DMS79 (cell line): ENCODE results near the gene ZNF155.
"Not testable (repeated sequence)": the region's sequence is repeated elsewhere in the genome, so short reads cannot be mapped to it uniquely, and the experiment has no call there.

Experiments
- DNase-seq: peaks from one replicate; lab custom pipeline; 2025; lab: John Stamatoyannopoulos, UW

ZNF155 gene

DNA sequence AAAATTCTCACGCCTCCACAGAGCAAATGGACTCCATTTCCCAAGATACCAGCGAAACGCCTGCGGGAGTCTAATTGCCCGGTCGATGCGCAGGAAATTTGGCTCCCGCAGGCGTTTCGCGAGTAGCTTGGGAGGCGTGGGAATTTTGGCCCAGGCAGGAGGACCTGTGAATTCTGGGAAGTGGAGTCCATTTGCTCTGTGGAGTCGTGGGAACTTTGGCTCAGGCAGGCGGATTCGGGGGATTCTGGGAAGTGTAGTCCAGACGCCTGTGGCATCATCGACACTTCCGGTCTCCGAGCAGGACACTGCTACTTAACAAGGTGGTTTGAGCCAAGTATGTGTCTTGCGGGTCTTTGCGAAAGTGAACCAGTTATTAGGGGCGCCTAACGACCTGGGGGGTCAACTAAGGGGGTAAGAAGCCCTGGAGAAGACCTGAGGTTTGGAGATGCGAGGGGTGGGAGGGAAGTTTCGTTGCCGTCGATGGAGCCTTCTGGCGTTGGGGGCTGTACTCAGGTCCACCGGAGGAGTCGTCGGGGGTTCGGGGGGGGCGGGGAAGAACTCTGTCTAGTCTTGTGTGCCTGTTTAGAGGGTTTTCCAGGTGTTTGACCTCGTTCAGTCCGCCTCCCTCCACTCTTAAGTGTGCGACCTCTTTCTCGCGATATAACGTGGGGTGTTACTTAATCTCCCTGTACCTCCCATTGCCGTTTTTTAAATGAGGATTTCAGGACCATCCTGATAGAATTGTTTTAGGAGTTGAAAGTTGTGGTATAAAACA, at the start of gene ZNF155:
Gene ZNF155 (plus strand): TSS at position 277 of the 775 bp plus-strand sequence. CDS start 4,356 bp downstream, outside the sequence.
- DNase-seq: peak; percentile 98

DNA sequence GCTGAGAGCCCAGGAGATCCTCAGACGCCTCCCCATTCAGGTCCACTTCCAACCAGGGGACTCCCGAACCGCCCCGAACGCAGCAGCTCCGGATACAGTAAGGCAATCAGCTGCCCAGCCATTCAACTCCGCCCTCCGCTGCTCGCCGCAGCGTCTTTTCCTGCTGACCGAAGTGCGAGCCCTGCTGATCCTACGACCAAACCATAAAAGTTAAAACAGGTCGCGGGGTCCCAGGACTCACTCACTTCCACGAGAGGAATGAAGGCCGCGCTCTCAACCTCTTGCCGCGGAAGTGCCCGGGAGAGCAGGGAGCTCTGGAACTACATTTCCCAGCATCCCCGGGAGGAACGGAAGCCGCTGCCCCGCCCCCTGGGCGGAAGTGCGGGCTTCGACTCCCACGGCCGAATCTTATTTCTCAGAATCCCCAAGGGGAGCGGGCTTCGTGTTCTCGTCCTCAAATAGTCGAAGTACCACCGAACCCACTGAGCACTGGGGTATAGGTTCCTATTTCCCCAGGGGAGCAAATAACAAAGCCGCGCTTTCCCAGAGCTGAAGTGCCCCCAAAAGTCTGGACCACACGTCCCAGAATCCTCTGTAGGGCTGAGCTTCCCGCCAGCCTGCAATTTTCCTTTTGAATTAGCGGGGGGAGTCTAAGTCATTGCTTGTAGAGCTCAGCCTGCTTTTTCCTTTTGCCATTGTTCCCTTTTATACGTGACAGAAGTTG, 48.8 kb upstream of the ZNF155 start, which contains the start of gene ZNF45:
Gene ZNF45 (minus strand): TSS at position 298 of the 724 bp plus-strand sequence. CDS start 13,097 bp downstream, outside the sequence.
- DNase-seq: peak; percentile 88

DNA sequence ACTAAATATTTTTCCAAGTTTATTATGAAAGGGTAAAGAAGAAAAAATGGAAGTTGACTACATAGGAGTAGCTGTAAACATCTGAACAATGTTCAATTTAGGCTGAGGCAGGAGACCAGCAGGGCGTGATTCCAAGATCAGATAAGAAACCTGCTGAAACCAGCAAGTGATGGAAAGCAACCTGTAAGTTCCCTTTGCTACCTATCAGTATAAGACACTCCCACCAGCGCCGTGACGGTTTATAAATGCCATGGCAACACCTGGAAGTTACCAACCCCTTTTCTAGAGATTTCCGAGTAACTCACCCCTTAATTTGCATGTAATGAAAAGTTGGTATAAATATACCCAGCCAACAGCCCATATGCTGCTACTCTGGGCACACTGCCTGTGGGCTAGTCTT, 47.8 kb upstream of the ZNF155 start:
- DNase-seq: no peak

DNA sequence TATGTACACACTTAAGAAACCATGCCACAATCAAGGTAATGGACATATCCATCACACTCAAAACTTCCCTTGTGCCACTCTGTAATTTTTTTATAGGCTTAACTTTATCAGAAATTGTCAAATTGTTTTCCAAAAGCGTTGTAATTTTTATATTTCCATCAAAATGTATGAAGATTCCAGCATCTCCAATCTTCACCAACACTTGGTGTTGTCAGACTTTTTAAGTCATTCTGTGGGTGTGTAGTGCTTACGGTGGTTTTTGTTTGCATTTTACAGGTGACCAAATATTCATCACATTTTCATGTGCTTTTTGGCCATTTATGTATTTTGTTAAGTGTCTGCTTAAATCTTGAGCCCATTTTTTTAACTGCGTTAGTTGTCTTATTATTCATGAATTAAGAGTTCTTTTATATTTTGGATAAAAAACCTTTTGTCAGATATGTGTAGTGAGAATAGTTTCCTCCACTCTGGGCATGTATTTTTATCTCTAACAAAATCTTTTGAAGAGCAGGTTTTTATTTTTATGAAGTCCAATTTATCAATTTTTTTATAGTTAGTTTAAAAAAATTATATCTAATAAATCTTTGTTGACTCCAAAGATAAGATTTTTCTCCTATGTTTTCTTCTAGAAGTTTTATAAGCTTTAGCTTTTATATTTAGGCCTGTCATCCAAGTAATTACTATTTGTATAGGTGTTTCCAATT, 44.3 kb upstream of the ZNF155 start:
- no peak for DNase-seq

DNA sequence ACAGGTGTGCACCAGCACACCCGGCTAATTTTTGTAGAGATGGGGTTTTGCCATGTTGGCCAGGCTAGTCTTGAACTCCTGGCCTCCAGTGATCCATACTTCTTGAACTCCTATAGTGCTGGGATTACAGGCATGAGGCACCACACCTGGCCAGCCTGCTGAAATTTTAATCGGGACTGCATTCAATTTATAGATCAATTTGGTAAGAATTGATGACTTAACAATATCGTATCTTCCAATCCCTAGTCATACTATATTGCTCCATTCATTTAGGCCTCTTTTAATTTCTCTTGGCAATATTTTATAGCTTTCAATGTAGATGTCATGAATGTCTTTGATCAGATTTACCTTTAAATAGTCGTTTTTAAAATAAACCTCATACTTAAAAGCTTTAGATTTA, 43.3 kb upstream of the ZNF155 start:
- no peak for DNase-seq

DNA sequence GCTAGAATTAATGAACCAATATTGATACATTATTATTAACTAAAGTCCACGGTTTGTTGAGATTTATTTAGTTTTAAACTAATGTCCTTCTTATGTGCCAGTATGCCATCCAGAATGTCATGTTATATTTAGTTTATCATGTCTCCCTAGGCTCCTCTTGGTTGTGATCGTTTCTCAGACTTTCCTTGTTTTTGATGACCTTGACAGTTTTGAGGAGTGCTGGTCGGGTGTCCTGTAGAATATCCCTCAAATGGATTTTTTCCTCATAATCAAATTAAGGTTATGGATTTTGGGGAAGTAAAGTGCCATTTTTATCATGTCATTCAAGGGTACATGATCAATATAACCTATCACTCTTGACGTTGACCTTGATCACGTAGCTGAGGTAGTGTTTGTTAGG, 42.8 kb upstream of the ZNF155 start:
- no peak for DNase-seq

DNA sequence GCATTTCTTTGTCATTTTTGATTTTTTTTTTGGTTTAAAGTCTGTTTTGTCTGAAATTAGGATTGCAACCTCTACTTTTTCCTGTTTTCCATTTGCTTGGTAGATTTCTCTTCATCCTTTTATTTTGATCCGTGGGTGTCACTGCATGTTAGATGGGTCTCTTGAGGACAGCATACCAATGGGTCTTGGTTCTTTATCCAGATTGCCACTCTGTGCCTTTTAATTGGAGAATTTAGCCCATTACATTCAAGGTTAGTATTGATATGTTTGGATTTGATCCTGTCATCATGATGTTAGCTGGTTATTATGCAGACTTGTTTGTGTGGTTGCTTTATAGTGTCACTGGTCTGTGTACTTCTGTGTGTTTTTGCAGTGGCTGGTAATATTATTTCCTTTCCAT, 36.6 kb upstream of the ZNF155 start:
- not testable (repeated sequence) for DNase-seq

DNA sequence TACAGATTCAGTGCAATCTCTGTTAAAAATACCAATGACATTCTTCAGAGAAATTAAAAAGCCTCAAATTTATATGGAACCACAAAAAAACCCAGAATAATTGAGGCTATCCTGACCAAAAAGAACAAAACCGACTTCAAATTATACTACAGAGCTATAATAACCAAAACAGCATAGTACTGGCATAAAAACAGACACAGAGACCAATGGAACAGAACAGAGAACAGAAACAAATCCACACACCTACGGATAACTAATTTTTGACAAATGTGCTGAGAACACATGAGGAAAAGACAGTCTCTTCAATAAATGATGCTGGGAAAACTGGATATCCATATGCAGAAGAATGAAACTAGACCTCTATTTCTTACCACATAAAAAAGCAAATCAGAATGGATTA, 34.2 kb upstream of the ZNF155 start:
- not testable (repeated sequence) for DNase-seq

DNA sequence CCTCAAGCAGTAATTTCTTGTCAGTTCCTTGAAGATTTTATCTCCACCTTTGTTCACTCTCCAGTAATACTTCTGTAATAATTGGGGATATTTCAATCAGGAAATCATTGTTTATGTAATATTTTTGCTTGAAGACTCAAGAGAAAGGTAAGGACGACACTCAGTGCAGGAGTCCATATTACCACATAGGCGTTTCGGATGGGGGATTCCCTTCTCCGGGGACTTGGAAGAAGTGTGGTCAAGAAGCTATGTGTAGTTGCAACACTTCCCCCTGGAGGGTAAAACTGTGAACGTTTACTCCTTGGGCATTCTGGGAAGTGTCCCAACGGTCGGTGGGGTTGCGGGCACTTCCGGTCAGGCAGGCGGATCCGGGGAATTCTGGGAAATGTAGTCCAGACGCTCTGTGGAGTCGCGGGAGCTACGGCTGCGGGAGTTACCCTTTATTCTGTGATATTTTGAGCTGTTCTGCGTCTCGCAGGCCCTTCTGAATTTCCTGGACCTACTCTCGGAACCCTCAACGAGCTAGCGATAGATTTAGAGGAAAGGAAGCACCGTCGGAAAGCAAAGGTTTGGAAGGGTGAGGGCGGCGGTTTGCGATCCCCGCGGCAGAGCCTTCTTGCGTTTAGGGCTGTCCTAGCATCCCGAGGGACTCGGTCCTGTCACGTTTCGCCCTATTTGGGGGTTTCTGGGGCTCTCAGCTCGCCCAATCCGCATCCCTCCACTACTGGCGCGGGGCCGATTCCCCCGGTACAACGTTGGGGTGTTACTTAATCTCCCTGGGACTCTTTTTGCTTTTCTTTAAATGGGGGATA, 32.9 kb upstream of the ZNF155 start, which contains the start of gene ZNF221:
Gene ZNF221 (plus strand): TSS at position 395 of the 812 bp plus-strand sequence. CDS start 11,499 bp downstream, outside the sequence.
- peak; percentile 93 for DNase-seq

DNA sequence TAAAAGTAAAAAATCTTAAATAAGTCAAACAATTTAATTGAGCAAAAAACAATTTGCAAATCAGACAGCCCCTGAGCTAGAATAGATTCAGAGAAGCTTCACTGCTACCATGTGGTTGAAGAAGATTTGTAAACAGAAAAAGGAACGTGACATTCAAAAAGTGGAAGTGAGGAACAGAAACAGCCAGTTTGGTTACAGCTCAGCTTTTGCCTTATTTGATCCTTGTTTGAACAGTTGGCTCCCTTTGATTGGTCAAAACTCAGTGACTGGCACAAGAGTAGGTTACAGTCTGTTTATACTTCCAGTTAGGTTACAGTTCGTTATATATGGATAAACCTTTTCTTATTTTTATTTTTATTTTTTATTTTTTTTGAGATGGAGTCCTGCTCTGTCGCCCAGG, 27.2 kb upstream of the ZNF155 start:
- no peak for DNase-seq

DNA sequence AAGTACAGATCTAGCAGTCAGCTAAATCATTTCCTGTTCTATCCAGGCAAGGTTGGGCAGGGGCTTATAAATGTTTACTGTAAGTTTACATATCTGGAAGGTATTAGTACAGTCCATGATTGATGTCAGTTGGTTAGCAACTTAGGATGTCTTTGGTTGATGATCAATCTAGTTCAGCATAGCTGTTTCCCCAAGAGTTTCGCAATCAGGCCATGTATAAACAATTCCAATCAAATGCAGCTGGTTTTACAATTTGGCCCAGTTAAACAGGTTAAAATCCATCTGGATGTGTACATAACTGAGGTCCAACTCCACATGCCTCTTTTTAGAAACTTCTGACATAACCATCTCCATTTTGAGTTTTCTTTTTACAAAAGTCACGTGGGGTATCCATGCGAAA, 26.1 kb upstream of the ZNF155 start:
- DNase-seq: no peak

DNA sequence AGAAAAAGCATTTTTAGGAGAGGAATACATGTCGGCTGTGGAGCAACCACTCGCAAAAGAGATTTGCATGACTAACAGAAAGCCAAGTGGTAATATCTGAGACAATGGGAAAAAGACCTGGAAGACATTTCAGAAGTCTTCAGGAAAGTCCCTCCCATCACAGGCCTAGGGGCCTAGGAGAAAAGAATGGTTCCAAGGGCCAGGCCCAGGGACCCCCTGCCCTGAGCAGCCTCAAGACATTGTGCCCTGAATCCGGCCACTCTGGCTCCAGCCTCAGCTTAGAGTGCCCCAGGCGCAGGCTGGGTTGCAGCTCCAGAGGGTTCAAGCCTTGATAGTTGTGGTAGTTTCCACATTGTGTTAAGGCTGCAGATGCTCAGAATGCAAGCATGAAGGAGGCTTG, 23.6 kb upstream of the ZNF155 start:
- no peak for DNase-seq

DNA sequence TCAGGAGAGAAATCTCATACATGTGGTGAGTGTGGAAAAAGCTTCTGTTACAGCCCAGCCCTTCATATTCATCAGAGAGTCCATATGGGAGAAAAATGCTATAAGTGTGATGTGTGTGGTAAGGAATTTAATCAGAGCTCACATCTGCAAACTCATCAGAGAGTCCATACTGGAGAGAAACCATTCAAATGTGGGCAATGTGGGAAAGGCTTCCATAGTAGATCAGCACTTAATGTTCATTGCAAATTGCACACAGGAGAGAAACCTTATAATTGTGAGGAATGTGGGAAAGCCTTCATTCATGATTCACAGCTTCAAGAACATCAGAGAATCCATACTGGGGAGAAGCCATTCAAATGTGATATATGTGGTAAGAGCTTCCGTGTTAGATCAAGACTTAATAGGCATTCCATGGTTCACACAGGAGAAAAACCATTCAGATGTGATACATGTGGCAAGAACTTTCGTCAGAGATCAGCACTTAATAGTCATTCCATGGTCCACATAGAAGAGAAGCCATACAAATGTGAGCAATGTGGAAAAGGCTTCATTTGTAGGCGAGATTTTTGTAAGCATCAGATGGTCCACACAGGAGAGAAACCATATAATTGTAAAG, 17.8 kb upstream of the ZNF155 start:
- no peak for DNase-seq

DNA sequence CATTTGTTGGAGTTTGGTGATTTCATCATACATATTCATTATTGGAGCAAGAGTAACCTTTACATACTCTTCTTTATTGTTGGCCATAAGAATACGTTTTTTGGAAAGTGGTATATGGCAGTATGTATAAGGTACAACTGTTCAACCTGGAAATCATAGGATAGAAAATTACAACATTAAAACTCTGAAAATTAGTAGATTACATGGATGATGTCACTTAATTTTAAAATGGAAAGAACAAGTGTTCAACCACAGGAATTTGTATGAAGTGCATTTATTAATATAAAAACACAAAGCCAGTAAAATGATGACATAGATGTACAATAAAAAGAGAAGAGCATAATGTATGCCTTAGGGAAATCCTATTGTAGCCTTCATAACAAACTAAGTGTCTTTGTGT, 7.3 kb upstream of the ZNF155 start:
- no peak for DNase-seq

DNA sequence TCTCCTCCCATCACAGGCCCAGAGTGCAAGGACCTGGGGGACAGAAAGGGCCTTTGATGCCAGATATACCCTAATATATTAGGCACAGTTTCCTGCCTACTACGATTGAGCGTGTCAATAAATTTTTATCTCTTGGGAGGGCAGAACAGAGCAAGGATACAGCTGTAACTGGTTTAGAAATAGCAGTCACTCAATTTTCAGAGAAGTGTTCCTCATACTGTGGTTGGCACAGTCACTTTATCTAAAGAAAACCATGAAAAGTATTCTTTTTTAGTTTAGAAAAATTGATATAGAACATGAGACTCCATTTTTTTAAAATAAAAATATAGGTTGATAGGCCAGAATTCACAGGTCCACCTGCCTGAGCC, 460 bp upstream of the ZNF155 start:
- no peak for DNase-seq

DNA sequence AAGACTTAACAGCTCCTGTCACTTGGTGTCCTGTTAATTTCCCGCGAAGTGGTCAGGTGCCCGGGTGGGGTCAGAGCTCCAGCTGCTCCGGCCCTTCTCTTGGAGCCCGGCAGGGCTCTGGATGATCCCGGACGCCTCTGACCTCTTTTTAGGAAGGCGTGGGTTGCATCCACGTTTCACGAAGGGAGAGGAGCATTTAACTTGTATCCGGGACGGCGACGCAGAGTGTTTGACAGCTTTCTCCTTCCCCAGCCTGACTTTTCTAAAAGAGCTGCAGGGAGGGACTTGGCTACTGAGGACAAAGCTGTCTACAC, 656 bp downstream of the ZNF155 start:
- DNase-seq: no peak

DNA sequence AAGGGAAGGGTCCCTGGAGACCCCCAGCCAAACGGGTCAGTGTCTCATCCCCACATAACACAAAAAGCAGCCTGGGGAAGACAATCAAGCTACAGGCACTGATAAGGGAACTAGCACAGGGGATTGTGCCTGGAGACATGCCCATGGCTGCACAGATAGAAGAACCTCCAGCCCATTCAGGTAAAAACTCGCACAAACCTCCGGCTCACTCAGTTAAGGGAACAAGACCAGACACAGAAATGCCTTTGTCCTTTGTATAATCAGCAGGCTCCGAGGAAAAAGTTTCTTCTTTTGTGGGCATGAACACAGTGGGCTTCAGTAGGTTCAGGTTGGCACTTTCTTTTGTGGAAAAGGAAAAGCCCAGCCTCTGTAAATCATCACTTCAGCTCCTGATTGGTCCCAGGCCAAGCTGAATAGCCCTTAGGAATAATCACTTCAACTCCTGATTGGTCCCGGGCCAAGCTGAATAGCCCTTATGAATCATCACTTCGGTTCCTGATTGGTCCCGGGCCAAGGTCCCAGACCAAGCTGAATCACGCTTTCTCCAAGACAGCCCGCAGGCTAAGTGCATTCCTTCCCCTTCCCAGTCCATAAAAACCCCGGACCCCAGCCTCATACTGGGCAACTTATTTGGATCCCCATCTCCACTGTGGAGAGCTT, 13.8 kb downstream of the ZNF155 start:
- no peak for DNase-seq

DNA sequence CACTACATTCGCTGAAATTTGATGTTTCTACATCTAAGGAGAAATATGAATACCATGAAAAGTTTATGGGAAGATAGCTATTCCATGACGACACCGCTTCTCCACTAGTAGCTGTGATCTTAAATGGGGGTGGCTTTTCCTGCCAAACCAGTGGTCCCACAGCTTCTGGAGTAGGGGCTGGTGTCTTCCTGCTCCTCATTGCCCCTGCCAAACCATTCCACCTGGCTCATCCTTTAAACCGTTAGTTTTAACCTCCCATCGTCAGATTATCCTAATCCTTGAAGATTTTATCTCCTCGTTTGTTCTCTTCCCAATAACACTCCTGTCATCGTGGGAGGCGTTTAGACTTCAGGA, 18.2 kb downstream of the ZNF155 start:
- DNase-seq: no peak

DNA sequence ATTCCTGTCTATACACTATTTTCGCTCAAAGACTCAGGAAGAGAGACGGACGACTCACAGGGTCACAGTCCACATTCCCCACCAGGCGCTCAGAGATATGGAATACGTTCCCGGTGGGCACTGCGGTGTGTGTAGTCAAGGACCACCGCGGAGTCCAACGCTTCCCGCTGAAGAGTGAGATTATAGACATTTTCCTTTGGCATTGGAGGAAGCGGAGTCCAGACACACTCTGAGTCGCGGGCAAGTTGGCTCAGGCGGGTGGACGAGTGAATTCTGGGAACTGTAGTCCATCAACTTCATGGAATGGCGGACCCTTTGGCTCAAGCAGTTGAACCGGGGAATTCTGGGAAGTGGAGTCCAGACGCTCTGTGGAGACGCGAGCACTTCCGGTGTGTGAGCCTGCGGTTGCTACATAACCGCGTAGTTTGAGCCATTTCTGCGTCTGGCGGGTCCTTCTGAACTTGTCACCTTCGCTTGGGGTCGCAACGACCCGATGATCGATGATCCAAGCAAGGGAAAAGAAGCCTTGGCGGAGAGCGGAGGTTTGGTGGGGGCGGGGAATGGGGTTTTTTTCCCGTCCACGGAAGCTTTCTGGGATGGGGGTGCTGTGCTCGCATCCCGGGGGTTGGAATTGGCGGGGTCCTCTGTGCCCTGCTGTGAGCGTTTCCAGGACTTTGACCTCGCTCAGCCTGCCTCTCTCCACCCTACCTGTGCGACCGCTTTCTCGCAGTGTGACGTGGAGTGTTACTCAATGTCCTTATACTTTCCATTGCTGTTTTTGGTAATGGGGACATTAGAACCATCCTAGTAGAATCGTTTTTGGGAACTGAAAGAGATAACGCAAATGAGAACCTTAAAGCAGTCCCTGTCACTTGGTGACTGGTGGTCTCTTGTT, 18.8 kb downstream of the ZNF155 start, which contains the start of gene ZNF230:
Gene ZNF230 (plus strand): TSS at position 392 of the 895 bp plus-strand sequence. CDS start 4,122 bp downstream, outside the sequence.
- peak; percentile 94 for DNase-seq

DNA sequence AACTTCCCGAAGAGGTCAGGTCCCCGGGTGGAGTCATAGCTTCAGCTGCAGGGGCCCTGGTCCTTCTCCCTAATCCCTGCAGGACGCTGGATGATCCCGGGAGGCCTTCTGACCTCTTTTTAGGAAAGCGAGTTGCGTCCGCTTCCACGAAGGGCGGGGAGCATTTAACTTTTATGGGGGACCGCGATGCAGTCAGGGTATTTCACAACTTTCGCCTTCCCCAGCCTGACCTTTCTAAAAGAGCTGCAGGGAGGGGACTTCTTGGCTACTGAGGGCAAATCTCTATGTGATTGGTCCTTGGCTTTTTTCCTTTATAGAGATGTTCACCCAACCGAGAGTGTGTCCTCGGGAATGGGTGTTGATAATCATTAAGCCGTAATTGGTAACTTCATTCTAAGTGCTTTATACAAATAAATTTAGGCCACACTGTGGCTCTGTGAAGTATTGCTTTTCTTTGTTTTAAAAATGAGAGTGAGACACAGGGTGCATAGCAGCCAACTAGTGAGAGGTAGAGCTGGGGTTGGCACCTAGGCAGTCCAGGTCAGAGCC, 19.5 kb downstream of the ZNF155 start:
- DNase-seq: no peak
